Measurements from ENCODE around the gene PHF20.

GRCh38 chr20:35909796-35910195 is 138.0 kb downstream of the PHF20 start:
- no peak for TF ChIP-seq EZH2 (IDR thresholded peaks at IDR 0.05; ENCODE audit: insufficient read depth, poor library complexity, severe bottlenecking)
- no peak for TF ChIP-seq EZH2phosphoT487 (IDR thresholded peaks at IDR 0.05; ENCODE audit: insufficient read depth, low read depth)
